Measurements from ENCODE around the gene CDH4.

The CDH4 gene

DNA sequence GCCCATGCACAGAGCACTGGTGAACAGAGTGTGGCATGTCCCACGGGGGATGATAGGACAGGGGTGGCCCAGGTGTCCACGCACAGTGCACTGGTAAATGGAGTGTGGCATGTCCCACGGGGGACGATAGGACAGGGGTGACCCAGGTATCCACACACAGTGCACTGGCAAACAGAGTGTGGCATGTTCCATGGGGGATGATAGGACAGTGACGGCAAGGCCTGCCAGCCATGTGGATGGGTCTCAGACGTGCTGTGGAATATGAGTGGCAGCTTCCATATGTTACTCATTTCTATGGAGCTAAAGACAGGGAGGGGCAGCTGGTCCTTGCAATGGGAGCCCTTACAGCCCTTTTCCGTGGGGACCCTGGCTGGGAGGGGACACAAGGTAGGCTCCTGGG, 168.7 kb downstream of the CDH4 start:
- no peaks in the 10 kb centered on the region for H3K9me3 ChIP-seq (ENCODE audit: control insufficient read depth, insufficient read depth, low read depth, low read length)
- H3K36me3 ChIP-seq (ENCODE audit: control insufficient read depth in 2 of 2, insufficient read depth in 1 of 2, low read length in 2 of 2) = no peaks in the 10 kb centered on the region
- ChIA-PET CTCF (no interaction called here), POLR2A (interaction anchor here (0.6 kb wide), 1 partner anchor 613 kb away, joined by 3 read pairs; no protein-coding TSS in a partner anchor)
- H3K27ac ChIP-seq (ENCODE audit: extremely low read depth, low read depth, low read length) = no peak overlapping the region
- H3K4me1 ChIP-seq (ENCODE audit: control insufficient read depth, insufficient read depth, low read length) = no peaks in the 10 kb centered on the region
- no peak for TF ChIP-seq ZFP41 (tag by site-specific recombination; IDR thresholded peaks at IDR 0.05; ENCODE audit: borderline replicate concordance)
- no peak for TF ChIP-seq ZFHX2 (tag by site-specific recombination; conservative IDR thresholded peaks at IDR 0.05)
- no peak for TF ChIP-seq MEIS1 (CRISPR knock-in tag; IDR thresholded peaks at IDR 0.05; ENCODE audit: borderline replicate concordance)
- TF ChIP-seq ZNF362 (tag by site-specific recombination; IDR thresholded peaks at IDR 0.05) = no peak
- TF ChIP-seq ZBTB17 (tag by site-specific recombination; IDR thresholded peaks at IDR 0.05) = no peak
- TF ChIP-seq ZIC2 (tag by site-specific recombination; IDR thresholded peaks at IDR 0.05) = no peak
- no peak for TF ChIP-seq ZNF701 (tag by site-specific recombination; IDR thresholded peaks at IDR 0.05)
- no peak for TF ChIP-seq PRDM1 (tag by site-specific recombination; IDR thresholded peaks at IDR 0.05)
- no peak for TF ChIP-seq SP7 (tag by site-specific recombination; IDR thresholded peaks at IDR 0.05)
- no peak for TF ChIP-seq GLIS2 (tag by site-specific recombination; IDR thresholded peaks at IDR 0.05)
- TF ChIP-seq SCRT1 (tag by site-specific recombination; IDR thresholded peaks at IDR 0.05; ENCODE audit: borderline replicate concordance) = no peak
- no peak for TF ChIP-seq ZNF776 (tag by site-specific recombination; IDR thresholded peaks at IDR 0.05; ENCODE audit: borderline replicate concordance)
- TF ChIP-seq ZNF223 (tag by site-specific recombination; IDR thresholded peaks at IDR 0.05) = no peak
- TF ChIP-seq, protein P1, sequence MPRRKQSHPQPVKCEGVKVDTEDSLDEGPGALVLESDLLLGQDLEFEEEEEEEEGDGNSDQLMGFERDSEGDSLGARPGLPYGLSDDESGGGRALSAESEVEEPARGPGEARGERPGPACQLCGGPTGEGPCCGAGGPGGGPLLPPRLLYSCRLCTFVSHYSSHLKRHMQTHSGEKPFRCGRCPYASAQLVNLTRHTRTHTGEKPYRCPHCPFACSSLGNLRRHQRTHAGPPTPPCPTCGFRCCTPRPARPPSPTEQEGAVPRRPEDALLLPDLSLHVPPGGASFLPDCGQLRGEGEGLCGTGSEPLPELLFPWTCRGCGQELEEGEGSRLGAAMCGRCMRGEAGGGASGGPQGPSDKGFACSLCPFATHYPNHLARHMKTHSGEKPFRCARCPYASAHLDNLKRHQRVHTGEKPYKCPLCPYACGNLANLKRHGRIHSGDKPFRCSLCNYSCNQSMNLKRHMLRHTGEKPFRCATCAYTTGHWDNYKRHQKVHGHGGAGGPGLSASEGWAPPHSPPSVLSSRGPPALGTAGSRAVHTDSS (tag by site-specific recombination; IDR thresholded peaks at IDR 0.05) = no peak
- no peak for TF ChIP-seq ZNF76 (tag by site-specific recombination; IDR thresholded peaks at IDR 0.05; ENCODE audit: borderline replicate concordance, low read depth)
- TF ChIP-seq ZNF529 (tag by site-specific recombination; IDR thresholded peaks at IDR 0.05; ENCODE audit: insufficient replicate concordance) = no peak
- TF ChIP-seq ZNF16 (tag by site-specific recombination; IDR thresholded peaks at IDR 0.05; ENCODE audit: low read depth) = no peak
- TF ChIP-seq ZNF549 (tag by site-specific recombination; IDR thresholded peaks at IDR 0.05) = no peak
- TF ChIP-seq YY2 (tag by site-specific recombination; IDR thresholded peaks at IDR 0.05) = no peak
- TF ChIP-seq SP2 (tag by site-specific recombination; IDR thresholded peaks at IDR 0.05) = no peak
- no peak overlapping the region for H3K4me3 ChIP-seq (ENCODE audit: low read depth, low read length)

GRCh38 chr20:61422636-61423425, 170.8 kb downstream of the CDH4 start:
- ChIA-PET CTCF (interaction anchor here (0.5 kb wide), 1 partner anchor 263 kb away, joined by 4 read pairs; no protein-coding TSS in a partner anchor), POLR2A (no interaction called here)
- TF ChIP-seq ZNF785 (tag by site-specific recombination; IDR thresholded peaks at IDR 0.05) (no peak), ZNF560 (tag by site-specific recombination; IDR thresholded peaks at IDR 0.05; ENCODE audit: borderline replicate concordance) (no peak), ZSCAN16 (tag by site-specific recombination; IDR thresholded peaks at IDR 0.05) (no peak), YY2 (tag by site-specific recombination; IDR thresholded peaks at IDR 0.05) (no peak), SCRT2 (tag by site-specific recombination; IDR thresholded peaks at IDR 0.05) (no peak)

More at GRCh38 chr20:61422636-61423425, 170.8 kb downstream of the CDH4 start:
- H3K36me3 ChIP-seq (ENCODE audit: control insufficient read depth in 2 of 2, insufficient read depth in 1 of 2, low read length in 2 of 2) = no peaks in the 10 kb centered on the region
- H3K27ac ChIP-seq (ENCODE audit: extremely low read depth, low read depth, low read length) = no peak overlapping the region
- no peaks in the 10 kb centered on the region for H3K4me1 ChIP-seq (ENCODE audit: control insufficient read depth, insufficient read depth, low read length)
- no peaks in the 10 kb centered on the region for H3K9me3 ChIP-seq (ENCODE audit: control insufficient read depth, insufficient read depth, low read depth, low read length)
- H3K4me3 ChIP-seq (ENCODE audit: low read depth, low read length) = no peak overlapping the region
